Upper lobe of left lung (tissue), 4 donors: ENCODE measurements around the gene ENG.

Experiments used
- EP300 ChIP-seq, 4 donors: sonication (generic); formaldehyde crosslinking; IDR thresholded peaks; one replicate each; pipeline ENCODE4 v1.5.1; 2017; ENCODE audit warnings: antibody characterized with exemption in 4 of 4, control low read depth in 2 of 4
- POLR2A ChIP-seq, 4 donors: fragments of 450-650 bp; IDR thresholded peaks; one replicate each; pipeline ENCODE4 v1.5.1; 2016 to 2017; ENCODE audit warnings: antibody characterized with exemption in 4 of 4, mild to moderate bottlenecking in 2 of 4
- POLR2AphosphoS5 ChIP-seq, 2 donors: sonication (generic); formaldehyde crosslinking; IDR thresholded peaks; one replicate each; pipeline ENCODE4 v1.5.1; 2017; ENCODE audit warnings: antibody characterized with exemption in 2 of 2
- TF ChIP-seq, protein P1 (sequence below), 6 experiments: fragments of 450-650 bp in 4 of 6; fragments of 200-600 bp in 2 of 6; sonication (generic) in 2 of 6; IDR thresholded peaks; one replicate each; pipeline ENCODE4 v1.5.1; 2016 to 2019; ENCODE audit warnings: antibody characterized with exemption in 6 of 6

GRCh38 chr9:127767410-127767809, 87.0 kb downstream of the ENG start:
- no peak for TF ChIP-seq POLR2AphosphoS5 (IDR thresholded peaks at IDR 0.05)
- TF ChIP-seq, protein P1, sequence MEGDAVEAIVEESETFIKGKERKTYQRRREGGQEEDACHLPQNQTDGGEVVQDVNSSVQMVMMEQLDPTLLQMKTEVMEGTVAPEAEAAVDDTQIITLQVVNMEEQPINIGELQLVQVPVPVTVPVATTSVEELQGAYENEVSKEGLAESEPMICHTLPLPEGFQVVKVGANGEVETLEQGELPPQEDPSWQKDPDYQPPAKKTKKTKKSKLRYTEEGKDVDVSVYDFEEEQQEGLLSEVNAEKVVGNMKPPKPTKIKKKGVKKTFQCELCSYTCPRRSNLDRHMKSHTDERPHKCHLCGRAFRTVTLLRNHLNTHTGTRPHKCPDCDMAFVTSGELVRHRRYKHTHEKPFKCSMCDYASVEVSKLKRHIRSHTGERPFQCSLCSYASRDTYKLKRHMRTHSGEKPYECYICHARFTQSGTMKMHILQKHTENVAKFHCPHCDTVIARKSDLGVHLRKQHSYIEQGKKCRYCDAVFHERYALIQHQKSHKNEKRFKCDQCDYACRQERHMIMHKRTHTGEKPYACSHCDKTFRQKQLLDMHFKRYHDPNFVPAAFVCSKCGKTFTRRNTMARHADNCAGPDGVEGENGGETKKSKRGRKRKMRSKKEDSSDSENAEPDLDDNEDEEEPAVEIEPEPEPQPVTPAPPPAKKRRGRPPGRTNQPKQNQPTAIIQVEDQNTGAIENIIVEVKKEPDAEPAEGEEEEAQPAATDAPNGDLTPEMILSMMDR (IDR thresholded peaks at IDR 0.05): no peak
- TF ChIP-seq POLR2A (IDR thresholded peaks at IDR 0.05): no peak
- no peak for TF ChIP-seq EP300 (IDR thresholded peaks at IDR 0.05)
